GM12873 (cell line): Measurements from ENCODE around the gene TBC1D7.
A peak's percentile ranks its signal among the peaks of the same experiment; 100 is the strongest.

Experiments used
- TF ChIP-seq, protein P1 (sequence below): IDR thresholded peaks from 2 replicates; pipeline ENCODE4 v1.5.1; 2012; ENCODE audit warnings: low read depth, mild to moderate bottlenecking, moderate library complexity, low read length, control low read depth; ENCODE audit not compliant: insufficient read depth; ENCODE audit errors: missing control alignments

The TBC1D7 gene

DNA sequence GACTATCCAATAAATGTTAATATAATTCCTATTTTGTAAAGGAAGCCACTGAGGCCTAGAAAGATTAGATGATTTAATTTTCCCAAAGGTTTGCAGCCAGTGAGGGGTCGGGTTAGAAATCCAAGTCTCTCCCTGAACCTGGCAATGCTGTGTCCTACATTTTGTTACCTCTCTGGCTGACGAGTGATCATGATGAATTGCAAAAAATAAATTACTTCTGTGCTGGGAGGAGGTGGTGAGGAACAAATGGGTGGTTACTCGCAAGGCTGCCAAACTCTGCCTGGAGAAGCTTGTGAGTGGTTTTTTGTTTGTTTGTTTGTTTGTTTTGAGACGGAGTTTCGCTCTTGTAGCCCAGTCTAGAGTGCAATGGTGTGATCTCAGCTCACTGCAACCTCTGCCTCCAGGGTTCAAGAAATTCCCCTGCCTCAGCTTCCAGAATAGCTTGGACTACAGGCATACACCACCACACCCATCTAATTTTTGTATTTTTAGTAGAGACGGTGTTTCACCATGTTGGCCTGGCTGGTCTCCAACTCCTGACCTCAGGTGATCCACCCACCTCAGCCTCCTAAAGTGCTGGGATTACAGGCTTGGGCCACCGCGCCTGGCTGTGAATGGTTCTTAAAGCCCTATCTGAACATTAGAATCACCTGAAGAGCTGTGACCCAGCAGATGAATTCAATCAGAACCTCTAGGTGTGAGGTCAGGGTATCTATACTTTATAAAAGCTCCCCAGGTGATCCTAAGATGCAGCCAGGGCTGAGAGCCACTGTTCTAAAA lies 20.2 kb upstream of the TBC1D7 start:
- TF ChIP-seq, protein P1, sequence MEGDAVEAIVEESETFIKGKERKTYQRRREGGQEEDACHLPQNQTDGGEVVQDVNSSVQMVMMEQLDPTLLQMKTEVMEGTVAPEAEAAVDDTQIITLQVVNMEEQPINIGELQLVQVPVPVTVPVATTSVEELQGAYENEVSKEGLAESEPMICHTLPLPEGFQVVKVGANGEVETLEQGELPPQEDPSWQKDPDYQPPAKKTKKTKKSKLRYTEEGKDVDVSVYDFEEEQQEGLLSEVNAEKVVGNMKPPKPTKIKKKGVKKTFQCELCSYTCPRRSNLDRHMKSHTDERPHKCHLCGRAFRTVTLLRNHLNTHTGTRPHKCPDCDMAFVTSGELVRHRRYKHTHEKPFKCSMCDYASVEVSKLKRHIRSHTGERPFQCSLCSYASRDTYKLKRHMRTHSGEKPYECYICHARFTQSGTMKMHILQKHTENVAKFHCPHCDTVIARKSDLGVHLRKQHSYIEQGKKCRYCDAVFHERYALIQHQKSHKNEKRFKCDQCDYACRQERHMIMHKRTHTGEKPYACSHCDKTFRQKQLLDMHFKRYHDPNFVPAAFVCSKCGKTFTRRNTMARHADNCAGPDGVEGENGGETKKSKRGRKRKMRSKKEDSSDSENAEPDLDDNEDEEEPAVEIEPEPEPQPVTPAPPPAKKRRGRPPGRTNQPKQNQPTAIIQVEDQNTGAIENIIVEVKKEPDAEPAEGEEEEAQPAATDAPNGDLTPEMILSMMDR = no peak

DNA sequence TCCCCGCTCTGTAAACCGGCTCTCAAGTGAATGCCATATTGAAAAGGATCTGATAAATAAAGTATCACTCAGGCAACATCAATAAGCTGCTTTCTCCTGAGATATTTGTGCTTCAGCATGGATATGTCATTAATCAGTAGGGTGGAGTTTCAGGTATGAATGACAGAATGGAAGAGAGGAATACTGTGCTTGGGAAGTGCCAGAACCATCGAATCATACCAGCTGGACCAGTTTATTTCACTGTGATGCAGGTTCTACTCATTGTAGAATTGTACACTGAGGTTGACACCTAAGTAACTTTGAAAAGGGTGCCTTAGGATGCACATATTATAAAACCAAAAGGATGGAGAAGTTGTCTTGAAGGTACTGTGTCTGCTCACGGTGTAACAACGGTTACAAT lies 17.9 kb upstream of the TBC1D7 start:
- TF ChIP-seq, protein P1 = no peak

DNA sequence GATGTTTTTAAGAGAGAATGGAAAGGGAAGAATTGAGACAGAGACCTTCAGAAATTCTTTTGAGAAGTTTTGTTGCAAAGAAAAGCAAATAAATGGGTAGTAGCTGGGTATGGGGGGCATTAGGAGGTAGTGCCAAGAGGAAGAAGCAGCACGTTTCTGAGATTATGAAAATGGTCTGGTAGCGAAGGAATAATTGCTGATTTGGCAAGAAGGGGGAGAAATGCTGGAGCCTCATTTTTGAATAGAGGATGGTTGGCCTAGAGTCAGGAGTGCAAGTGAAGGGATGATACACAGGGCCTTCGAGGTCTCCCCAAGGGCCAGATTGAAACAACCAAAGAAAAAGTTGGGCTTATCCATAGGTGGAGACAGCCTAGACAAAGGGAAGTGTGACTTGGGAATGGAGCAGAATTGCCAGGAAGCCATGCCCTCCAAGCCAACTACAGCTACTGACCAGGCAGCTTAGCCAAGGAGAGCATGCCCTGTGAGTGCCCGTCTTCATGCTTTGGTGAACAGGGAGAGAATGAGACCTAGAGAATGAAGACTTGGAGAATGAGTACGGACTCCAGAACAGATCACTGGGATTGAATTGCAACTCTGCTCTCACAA lies 14.2 kb upstream of the TBC1D7 start:
- TF ChIP-seq, protein P1 = no peak

DNA sequence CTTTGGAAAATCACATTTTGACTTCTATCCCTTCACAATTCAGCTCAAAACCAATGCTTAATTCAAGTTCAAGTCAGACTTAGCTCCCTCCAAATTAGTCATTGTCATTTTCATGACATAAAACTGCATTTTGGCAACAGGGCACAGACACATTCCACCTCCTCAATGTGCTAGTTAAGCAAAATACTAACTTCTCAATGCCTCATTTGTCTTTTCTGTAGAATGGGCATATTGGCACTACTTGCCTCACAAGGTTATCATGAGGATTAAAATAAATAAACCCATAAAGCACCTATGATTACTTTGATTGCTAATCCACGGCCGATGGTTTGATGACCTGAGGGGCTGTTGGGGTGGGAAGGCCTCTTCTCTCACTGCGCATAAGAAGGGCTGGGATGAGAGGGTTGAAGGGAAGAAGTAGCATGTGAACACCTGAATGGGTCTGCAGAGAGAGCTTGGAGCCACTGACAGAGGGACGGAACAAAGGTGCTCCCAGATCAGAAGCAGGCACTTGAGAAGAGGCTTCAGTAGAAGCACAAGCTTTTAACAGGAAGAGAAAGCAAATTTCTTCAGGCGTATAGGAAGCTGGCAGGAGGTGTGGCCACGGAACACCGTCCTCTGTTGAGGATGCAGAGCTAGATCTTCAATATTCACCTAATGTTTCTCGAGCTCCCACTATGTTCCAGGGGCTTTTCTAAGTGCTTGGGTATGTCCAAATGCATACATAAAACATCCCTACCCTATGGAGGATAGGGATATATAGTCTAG lies 11.7 kb upstream of the TBC1D7 start:
- TF ChIP-seq, protein P1 = no peak

DNA sequence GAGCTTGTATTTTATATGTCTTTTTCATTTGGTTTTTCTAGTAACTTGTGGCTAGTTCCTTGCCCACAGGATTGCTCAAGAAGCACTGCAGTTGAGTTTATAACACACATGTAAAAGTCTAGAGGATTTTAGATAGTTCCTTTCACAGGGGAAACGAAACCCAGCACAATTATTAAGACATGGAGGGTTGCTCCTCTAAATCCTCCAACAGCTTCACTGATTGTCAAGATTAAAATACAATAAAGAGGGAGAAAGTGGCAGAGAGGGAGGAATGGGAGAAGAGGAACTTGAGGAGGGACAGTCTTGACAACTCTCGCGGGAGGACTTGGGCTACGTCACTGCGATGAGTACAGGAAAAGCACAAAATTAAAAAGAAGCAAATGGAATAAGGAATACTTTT lies 9.7 kb upstream of the TBC1D7 start:
- TF ChIP-seq, protein P1 = no peak

DNA sequence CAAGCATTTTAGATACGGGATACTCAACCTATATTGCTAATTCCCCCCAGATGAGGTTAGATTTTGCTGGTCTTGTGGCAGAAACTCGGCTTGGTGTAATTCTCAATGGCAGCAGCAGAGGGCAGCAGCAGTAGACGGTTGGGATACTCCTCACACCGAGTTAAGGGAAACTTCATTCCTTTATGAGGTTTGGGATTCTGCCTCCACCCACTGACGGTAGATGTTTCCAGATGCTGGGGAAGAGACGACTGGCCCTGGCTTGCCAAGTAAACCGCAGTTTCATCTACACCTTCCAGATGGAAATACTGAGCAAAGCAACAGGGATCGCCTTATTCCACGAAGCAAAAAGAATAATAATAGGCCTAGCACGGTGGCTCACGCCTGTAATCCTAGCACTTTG lies 8.2 kb upstream of the TBC1D7 start:
- TF ChIP-seq, protein P1 = peak; percentile 91

DNA sequence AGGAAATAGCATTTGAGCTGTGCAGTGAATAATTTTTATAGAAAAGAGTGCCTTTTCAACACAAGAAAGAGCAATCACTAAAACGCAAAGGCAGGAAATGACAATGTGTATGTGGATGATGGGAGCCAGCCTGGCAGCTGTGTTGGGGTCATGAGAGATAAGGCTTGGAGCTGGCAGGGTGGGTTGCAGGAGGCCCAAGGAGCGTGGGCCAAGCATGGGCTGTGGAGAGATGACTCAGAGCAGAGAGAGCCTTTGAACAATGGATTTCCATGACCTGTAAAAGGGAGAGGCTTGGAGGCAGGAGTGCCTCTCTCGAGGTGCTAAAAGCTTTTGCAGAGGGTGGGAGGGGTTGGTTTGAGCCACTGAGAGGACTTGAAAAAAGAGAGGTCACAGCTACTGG lies 6.6 kb upstream of the TBC1D7 start:
- TF ChIP-seq, protein P1 = no peak
